ENCODE results near the gene HAPSTR1.

The HAPSTR1 gene

DNA sequence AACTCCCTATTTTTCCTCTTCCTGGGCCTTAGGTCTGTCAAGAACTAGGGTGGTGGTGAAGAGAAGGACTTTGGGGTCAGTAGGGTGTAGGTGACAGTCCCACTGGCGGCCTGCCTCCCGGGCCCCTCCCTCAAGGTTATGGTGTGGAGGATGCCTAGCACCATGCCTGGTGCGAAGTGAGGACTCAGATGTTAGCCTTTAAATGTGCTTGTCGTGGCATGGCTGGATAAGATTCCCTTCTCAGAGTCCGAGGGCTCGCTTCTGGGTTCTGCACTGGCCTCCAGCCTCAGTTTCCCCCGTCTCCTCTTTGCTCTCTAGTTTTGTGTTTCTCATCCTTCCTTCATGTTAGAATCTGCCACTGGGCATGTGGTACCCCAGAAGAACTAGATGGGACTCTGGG lies 32.0 kb downstream of the HAPSTR1 start:
- DNase-seq (ENCODE audit: low spot score) = no peak

GRCh38 chr16:9123871-9124270 lies 32.4 kb downstream of the HAPSTR1 start:
- no peak for DNase-seq (ENCODE audit: low spot score)

GRCh38 chr16:9124444-9124843 lies 33.0 kb downstream of the HAPSTR1 start:
- no peak for DNase-seq (ENCODE audit: low spot score)

DNA sequence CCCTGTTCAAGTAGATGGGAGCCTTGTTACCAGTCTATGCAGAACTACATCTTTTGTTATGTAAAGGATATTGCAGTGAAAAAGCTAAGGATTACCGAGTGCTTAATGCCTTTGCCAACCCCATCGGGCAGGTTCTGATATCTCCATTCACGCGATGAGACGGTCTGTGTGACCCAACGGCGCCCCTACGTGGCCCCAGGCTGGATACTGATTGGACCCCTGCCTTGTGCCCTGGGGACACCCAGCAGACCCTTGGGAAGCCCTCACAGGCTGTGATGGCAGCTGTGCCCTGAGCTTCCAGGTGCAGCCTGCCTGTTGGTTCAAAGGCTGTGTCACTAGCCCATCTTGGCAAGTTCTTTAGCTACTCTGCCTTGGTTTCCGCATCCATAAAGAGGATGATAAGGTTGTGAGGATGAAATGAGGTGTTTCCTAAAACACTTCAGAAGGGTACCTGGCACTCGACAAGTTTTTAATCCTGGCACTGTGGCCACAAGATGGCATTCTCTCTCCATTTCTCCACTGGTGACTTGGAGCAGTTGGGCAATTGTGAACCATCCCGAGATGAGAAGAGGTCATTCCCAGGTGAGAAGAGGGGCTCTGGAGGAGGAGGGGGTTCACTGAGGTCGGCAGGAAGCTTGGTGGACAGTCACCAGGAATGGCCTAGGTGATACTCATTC lies 33.6 kb downstream of the HAPSTR1 start:
- DNase-seq (ENCODE audit: low spot score) = no peak

- no peak for DNase-seq (ENCODE audit: low spot score)
Observed at GRCh38 chr16:9125658-9126505, 34.4 kb downstream of the HAPSTR1 start.

DNA sequence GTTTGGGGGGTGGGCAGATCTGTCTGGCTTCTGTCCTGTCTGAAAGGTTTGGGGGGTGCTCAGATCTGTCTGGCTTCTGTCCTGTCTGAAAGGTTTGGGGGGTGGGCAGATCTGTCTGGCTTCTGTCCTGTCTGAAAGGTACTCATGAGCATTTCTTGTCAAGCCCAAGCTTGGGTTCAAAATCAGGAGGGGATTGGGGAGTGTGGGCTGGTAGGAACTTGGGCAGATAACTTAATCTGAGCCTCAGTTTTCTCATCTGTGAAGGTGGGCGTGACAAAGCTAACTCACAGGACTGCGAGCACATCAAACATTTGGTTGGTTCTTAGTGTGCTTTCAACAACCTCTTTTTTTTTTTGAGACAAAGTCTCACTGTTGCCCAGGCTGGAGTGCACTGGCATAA lies 35.2 kb downstream of the HAPSTR1 start:
- no peak for DNase-seq (ENCODE audit: low spot score)

- no peak for DNase-seq (ENCODE audit: low spot score)
Observed at GRCh38 chr16:9128346-9129342, 37.2 kb downstream of the HAPSTR1 start.

GRCh38 chr16:9134306-9134705 lies 42.9 kb downstream of the HAPSTR1 start:
- DNase-seq (ENCODE audit: low spot score) = no peak

DNA sequence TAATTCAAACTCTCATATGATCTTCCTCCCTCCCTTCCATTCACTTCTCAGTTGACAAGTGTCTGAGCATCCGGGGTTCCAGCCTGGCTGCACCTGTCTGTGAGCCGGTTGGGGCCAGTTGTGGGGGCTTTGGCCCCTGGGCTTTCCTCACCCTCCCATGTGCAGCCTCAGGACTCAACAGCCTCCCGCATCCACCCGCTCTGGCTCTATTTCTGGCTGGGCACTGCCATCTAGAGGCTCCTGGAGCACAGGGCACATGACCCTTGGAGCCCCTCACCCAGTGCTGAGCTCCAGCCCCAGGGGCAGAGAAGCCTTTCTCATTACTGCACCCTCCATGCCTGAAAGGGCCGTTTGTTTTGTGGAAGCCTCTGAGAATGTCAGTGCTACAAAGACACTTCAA lies 43.3 kb downstream of the HAPSTR1 start:
- DNase-seq (ENCODE audit: low spot score) = peak; percentile 42

DNA sequence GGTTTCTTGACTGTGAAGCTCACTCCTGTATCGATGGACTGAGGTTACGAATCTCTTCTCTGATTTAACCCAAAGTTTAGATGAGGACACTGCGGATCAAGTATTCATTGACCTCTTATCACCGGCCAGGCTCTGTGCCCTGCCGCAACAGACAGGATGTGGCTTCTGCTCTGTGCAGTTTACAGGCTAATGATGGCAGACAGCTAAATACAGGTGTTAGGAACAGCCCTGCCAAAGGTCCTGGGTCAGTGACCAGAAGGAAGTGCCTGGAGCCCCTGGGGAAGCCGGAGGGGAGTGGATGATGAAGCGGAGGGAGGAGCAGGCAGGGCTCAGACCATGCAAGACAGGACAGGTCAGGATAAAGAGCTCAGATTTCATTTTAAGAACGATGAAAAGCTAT lies 44.4 kb downstream of the HAPSTR1 start:
- DNase-seq (ENCODE audit: low spot score) = no peak

GRCh38 chr16:9136596-9136995 lies 45.2 kb downstream of the HAPSTR1 start:
- no peak for DNase-seq (ENCODE audit: low spot score)

DNA sequence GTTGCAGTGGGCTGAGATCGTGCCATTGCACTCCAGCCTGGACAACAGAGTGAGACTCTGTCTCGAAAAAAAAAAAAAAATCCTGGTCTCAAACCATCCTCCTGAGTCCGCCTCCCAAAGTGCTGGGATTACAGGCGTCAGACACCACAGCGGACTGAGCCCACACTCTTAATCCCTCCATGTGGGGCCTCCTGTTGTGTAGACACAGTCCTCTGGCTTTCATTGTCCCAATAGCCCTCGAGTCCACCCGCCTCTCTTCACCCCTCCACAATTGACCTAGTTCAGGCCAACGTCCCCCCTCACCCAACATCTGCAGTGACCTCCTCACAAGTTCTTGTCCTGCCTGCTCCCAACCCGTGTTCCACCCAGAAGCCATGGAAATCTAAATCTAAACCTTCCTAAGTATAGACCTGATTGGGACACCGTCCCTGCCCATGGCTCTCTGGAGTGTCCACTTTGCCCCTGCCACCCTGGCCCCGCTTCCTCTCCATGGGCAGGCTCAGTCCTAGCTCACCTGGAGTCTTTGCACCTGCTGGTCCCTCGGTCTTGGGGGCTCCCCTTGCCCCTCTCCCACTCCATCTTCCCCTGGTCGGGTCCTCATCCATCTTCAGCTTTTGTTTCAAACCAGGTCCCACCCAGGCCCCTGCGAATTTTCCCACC lies 46.7 kb downstream of the HAPSTR1 start:
- no peak for DNase-seq (ENCODE audit: low spot score)

- DNase-seq (ENCODE audit: low spot score) = peak; percentile 61
Observed at GRCh38 chr16:9138731-9139501, 47.5 kb downstream of the HAPSTR1 start.

GRCh38 chr16:9139965-9140364 lies 48.5 kb downstream of the HAPSTR1 start:
- no peak for DNase-seq (ENCODE audit: low spot score)

All from hematopoietic multipotent progenitor cell treated with erythropoietin and hydrocortisone succinate and interleukin-3 and kit ligand, for 15 days (in vitro differentiated cells).